Activated CD8-positive, alpha-beta memory T cell treated with anti-CD3 and anti-CD28 coated beads, Interleukin-2, amount 50 U/mL, for 24 hours (primary cell): Measurements from ENCODE around the gene CTDP1.
"Not testable (repeated sequence)": the region's sequence is repeated elsewhere in the genome, so short reads cannot be mapped to it uniquely, and the experiment has no call there.

Experiments used
- DNase-seq: peaks from one replicate; pipeline ENCODE4 v3.0.0-alpha.2; 2020; ENCODE audit errors: extremely low read depth

Gene CTDP1

GRCh38 chr18:79682894-79683625 is 3.5 kb downstream of the CTDP1 start:
- no peak for DNase-seq

- no peak for DNase-seq
Observed at GRCh38 chr18:79683626-79684282, 4.2 kb downstream of the CTDP1 start.

GRCh38 chr18:79684283-79684631 is 4.7 kb downstream of the CTDP1 start:
- DNase-seq: no peak

- no peak for DNase-seq
Observed at GRCh38 chr18:79684787-79685186, 5.2 kb downstream of the CTDP1 start.

- DNase-seq: no peak
Observed at GRCh38 chr18:79685281-79685680, 5.7 kb downstream of the CTDP1 start.

- DNase-seq: no peak
Observed at GRCh38 chr18:79685971-79686370, 6.4 kb downstream of the CTDP1 start.

GRCh38 chr18:79687806-79688205 is 8.2 kb downstream of the CTDP1 start:
- DNase-seq: no peak

GRCh38 chr18:79690071-79690470 is 10.5 kb downstream of the CTDP1 start:
- DNase-seq: no peak

GRCh38 chr18:79690586-79691482 is 11.2 kb downstream of the CTDP1 start:
- DNase-seq: no peak

GRCh38 chr18:79692056-79692455 is 12.5 kb downstream of the CTDP1 start:
- no peak for DNase-seq

- DNase-seq: no peak
Observed at GRCh38 chr18:79692886-79693285, 13.3 kb downstream of the CTDP1 start.

GRCh38 chr18:79693561-79694205 is 14.1 kb downstream of the CTDP1 start:
- DNase-seq: no peak

GRCh38 chr18:79694206-79694894 is 14.7 kb downstream of the CTDP1 start:
- DNase-seq: not testable (repeated sequence)

- DNase-seq: no peak
Observed at GRCh38 chr18:79694895-79695213, 15.3 kb downstream of the CTDP1 start.

GRCh38 chr18:79695269-79695668 is 15.7 kb downstream of the CTDP1 start:
- no peak for DNase-seq

GRCh38 chr18:79695856-79696850 is 16.6 kb downstream of the CTDP1 start:
- DNase-seq: no peak

- DNase-seq: no peak
Observed at GRCh38 chr18:79697178-79697577, 17.6 kb downstream of the CTDP1 start.

- DNase-seq: no peak
Observed at GRCh38 chr18:79697976-79698375, 18.4 kb downstream of the CTDP1 start.

GRCh38 chr18:79698668-79699335 is 19.2 kb downstream of the CTDP1 start:
- DNase-seq: no peak

- no peak for DNase-seq
Observed at GRCh38 chr18:79699653-79700052, 20.1 kb downstream of the CTDP1 start.
